ENCODE data around the gene CTSF. TPM values are rescaled to one million over a fixed set of nuclear protein-coding genes. Genes with fewer than 3 reads are reported as not detected.
"Not testable (repeated sequence)": the region's sequence is repeated elsewhere in the genome, so short reads cannot be mapped to it uniquely, and the experiment has no call there.

The CTSF gene
- polyA plus RNA-seq (ENCODE audit: insufficient read length in 4 of 4) = 100 to 1,000 TPM in 3 of 4 donors, 10 to 100 TPM in 1; 94.2 to 115 (median 103) TPM

DNA sequence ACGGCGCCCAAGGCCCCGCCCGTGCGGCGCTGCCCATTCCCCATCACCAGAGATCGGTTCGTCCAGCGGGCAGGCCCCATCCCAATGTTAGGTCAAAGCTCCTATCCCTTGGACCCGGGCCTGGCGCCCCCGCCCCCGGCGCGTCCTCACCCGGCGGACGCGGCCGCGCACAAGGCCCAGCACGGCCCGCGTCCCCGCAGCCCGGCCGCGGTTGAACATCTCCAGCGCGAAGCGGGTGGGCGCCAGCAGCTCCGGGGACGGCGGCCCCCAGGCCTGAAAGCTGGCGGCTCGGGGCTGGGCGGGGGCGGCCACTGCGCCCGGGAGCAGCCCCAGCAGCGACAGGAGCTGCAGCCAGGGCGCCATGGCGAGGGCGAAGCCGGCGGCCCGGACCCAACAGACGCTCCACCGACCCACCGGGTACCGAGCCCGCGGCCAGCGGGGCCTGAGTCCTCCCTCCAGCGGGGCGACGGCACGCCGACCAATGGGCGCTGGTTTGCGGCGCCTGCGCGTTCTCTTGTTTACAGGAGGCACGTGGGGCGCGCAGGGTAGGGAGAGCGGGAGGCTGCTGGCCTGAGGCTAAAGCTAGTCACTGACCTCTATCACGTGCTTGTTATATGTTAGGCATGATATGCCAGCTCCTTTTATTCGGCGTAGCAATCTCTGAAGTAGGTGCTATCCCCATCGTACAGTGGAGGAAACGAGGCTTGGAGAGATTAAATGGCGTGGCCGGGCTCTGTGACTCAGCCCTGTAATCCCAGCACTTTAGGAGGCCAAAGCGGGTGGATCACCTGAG is at the start of gene CTSF:
Gene CTSF (minus strand): TSS at position 483 of the 793 bp plus-strand sequence. CDS start 120 bp downstream, at position 363.
- peak in 3 of 4 donors; percentile 38 to 64 (median 50) for DNase-seq (ENCODE audit: low read depth in 4 of 4, low spot score in 3 of 4)

GRCh38 chr11:66617155-66617834 is 48.9 kb upstream of the CTSF start:
- no peak for DNase-seq (ENCODE audit: low read depth in 4 of 4, low spot score in 3 of 4)

DNA sequence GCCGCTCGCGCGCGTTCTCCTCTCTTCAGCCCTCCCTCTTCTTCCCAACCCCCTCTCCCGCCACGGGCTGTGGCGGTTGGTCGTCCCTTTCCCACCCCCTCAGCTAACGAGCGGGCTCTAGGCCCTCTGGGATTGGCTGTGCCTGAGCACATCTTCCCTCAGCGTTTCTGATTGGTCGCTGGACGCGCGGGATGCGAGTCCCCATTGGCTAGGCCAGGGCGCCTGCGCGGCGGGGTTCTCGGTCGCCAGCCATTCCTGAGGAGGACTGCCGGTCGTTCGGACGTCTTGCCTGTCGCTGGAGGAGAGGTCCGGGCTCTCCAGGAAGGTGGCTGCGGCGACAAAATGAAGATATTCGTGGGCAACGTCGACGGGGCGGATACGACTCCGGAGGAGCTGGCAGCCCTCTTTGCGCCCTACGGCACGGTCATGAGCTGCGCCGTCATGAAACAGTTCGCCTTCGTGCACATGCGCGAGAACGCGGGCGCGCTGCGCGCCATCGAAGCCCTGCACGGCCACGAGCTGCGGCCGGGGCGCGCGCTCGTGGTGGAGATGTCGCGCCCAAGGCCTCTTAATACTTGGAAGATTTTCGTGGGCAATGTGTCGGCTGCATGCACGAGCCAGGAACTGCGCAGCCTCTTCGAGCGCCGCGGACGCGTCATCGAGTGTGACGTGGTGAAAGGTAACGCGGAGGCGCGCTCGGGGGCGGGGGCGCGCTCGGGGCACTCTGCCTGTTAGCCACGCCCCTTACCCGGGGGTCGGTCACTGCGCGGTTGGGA is 48.2 kb upstream of the CTSF start, which contains the start of gene RBM14:
Gene RBM14 (plus strand): TSS at position 252 of the 776 bp plus-strand sequence. CDS start 91 bp downstream, at position 343.
- DNase-seq (ENCODE audit: low read depth in 4 of 4, low spot score in 3 of 4) = peak; percentile 97 to 99 (median 98)

GRCh38 chr11:66614073-66614472 is 45.7 kb upstream of the CTSF start:
- no peak for DNase-seq (ENCODE audit: low read depth in 4 of 4, low spot score in 3 of 4)

DNA sequence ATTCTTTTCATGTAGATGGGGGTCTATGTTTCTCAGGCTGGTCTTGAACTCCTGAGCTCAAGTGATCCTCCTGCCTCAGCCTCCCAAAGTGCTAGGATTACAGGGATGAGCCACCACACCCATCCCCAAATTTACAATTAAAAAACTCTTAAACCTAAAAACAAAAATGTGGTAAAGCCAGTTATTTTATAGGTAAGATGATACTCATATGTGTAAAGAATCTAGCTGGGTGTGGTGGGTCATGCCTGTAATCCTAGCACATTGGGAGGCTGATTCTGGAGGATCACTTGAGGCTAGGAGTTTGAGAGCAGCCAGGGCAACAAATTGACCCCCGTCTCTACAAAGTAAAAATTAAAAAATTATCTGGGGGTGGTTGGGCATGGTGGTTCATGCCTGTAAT is 44.1 kb upstream of the CTSF start:
- DNase-seq (ENCODE audit: low read depth in 4 of 4, low spot score in 3 of 4) = no peak

GRCh38 chr11:66609721-66610617 is 41.6 kb upstream of the CTSF start:
- DNase-seq (ENCODE audit: low read depth in 4 of 4, low spot score in 3 of 4) = no peak

DNA sequence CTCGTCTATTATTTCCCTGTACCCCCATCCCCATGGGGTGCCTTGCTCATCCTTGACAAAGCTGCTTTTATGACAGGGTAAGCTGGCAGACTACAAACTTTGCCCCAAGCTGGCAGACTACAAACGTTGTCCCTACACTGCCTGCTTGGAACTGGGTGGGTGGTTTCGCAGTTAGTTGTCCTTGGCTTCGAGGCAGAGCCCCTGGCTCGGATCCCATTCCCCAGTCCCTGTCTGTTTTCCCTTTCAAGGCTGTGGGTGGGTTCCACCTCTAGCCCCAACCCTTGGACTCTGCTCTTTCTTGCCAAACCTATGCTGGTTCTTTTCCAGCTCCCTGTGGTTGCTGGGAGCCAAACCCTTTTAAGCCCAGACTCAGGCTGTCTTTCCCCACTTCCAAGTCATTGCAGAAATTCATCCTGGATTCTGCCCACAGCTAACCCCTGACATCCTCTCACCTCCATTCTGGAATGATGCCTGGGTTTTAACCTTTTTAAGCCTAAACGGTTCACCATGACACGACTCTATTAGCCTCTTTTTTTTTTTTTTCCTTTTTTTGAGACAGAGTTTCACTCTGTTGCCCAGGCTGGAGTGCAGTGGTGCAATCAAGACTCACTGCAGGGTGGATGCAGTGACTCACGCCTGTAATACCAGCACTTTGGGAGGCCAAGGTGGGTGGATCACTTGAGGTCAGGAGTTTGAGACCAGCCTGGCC is 38.9 kb upstream of the CTSF start:
- DNase-seq (ENCODE audit: low read depth in 4 of 4, low spot score in 3 of 4) = no peak

DNA sequence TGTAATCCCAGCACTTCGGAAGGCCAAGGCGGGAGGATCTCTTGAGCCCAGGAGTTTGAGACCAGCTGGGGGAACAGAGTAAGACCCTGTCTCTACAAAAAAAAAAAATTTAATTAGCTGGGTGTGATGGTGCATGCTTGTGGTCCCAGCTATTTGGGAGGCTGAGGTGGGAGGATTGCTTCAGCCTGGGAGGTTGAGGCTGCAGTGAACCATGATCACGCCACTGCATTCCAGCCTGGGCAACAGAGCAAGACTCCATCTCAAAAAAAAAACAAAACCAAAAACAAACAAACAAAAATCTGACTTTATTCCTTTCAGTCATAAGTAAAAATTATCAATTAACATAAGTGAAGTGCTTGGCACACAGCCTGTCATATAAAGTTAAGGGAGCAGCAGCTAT is 38.2 kb upstream of the CTSF start:
- not testable (repeated sequence) for DNase-seq (ENCODE audit: low read depth in 4 of 4, low spot score in 3 of 4)

DNA sequence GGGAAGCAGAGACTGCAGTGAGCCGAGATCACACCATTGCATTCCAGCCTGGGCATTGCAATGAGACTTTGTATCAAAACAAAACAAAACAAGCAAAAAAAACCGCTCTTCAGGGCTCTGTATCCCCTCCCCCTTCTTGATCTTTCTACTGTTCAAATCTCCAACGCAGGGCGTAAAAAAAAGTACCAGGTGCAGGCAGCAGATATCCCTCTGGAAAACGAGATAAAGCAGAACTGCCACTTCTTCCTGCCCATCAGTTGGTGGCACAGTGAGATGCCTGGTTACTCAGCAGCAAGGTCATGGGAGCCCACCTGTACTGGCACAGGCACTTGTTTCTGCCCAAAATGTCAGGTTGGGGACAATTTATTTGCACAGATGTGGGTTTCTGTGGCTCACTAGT is 35.7 kb upstream of the CTSF start:
- DNase-seq (ENCODE audit: low read depth in 4 of 4, low spot score in 3 of 4) = no peak

GRCh38 chr11:66603072-66603471 is 34.7 kb upstream of the CTSF start:
- DNase-seq (ENCODE audit: low read depth in 4 of 4, low spot score in 3 of 4) = no peak

GRCh38 chr11:66600631-66601233 is 32.3 kb upstream of the CTSF start:
- DNase-seq (ENCODE audit: low read depth in 4 of 4, low spot score in 3 of 4) = no peak

DNA sequence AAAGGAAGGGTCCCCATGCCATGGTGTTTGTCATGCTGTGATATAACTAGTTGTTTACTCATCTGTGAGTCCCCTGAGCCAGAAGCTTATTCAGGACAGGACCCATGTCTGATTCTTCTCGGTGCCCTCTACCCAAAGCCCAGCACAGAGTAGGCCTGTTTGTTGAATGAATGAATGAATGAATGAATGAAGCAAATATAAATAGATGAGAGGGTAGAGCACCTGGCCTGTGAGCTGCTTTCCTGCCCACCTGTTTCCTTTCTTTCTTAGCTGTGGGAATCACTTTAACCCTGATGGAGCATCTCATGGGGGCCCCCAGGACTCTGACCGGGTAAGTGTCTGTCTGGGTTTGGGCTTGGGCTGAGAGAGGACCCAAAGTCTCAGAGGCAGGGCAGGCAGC is 31.8 kb upstream of the CTSF start:
- no peak for DNase-seq (ENCODE audit: low read depth in 4 of 4, low spot score in 3 of 4)

DNA sequence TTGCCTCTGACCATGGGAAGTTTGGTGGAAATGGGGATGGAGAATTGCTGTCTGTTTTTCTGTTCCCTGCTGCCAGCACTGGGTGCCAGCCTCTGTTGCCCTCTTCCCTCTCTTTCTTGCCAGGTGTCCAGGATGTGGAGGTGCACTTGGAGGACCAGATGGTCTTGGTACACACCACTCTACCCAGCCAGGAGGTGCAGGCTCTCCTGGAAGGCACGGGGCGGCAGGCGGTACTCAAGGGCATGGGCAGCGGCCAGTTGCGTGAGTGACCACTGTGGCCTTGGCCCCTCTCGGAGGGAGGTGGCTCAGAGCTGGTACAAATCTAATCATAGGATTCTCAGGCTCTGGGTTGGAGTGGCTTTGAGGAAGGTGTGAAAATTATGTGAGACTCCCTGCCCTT is 30.6 kb upstream of the CTSF start:
- no peak for DNase-seq (ENCODE audit: low read depth in 4 of 4, low spot score in 3 of 4)

- peak in 2 of 4 donors; percentile 39 to 49 for DNase-seq (ENCODE audit: low read depth in 4 of 4, low spot score in 3 of 4)
Measured at GRCh38 chr11:66595245-66595904, 27.0 kb upstream of the CTSF start.

DNA sequence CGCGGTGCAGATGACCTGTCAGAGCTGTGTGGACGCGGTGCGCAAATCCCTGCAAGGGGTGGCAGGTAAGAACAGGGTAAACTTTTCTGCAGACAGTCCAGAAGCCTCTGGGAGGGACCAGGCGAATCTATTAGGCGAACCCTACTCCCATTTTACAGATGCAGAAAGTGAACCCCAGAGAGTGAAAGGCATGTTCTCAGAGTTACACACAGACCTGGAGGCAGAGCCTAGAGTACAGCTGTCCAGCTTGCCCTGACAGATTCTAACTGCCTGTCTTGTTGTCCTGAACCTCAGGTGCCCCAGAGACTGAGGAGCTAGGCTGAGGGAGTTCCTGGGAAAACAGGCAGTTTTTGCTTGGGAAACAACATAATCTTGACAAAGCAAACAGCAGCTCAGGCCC is 25.2 kb upstream of the CTSF start:
- DNase-seq (ENCODE audit: low read depth in 4 of 4, low spot score in 3 of 4) = no peak

DNA sequence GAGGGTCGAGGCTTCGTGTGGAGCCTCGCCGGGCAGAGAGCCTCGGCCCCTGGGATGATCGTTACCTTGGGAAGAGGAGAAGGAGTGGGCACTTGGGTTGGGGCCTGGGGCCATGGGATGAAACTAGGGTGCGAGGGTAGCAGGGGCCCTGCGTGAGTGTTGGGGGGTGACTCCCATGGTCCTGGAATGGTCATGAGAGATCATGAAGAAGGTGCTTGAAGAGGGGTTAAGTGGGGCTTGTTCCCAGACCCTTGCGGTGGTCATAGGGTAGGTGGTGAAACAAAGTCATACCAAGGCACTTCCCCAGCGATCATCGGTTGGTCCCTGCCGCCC is 24.9 kb upstream of the CTSF start:
- no peak for DNase-seq (ENCODE audit: low read depth in 4 of 4, low spot score in 3 of 4)

GRCh38 chr11:66592457-66593302 is 24.3 kb upstream of the CTSF start, which contains the start of the genes CCDC87 and CCS:
TSS of gene CCDC87 (minus strand) at chr11:66593063. CDS start at chr11:66593015, 48 bp downstream.
TSS of gene CCS (plus strand) at chr11:66593185. CDS start at chr11:66593262, 77 bp downstream.
- peak; percentile 86 to 92 (median 90) for DNase-seq (ENCODE audit: low read depth in 4 of 4, low spot score in 3 of 4)

Data from right renal pelvis (tissue), 4 donors.